Measurements from ENCODE around the gene NAV2. TPM values are rescaled to one million over a fixed set of nuclear protein-coding genes. Genes with fewer than 3 reads are reported as not detected.

Gene NAV2
- total and polyA plus RNA-seq, 2 experiments from 2014 or later: 26.0 to 45.0 TPM

DNA sequence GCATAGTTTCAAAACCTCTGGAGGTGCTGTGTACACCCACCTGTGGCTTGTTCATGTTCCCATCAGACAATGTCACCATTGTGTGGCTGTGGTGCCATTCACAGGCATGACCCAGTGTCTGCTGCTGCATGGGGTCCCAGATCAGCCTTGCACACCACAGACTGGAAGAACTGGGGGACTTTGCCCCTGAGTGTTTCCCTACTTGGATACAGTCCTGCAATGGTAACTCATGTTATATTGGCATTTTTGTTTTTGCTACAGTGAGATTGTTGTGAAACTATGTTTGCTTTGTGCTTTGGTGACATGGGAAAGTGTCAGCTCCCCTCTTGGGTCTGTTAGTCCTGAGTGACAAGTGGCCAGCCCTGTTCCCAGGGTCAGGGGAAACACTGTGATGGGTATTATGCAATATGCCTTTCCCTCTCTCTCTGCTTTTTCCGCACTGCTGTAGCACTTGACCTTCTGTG lies 108.8 kb downstream of the NAV2 start (continued):
- no peak for TF ChIP-seq ZNF462 (CRISPR knock-in tag; IDR thresholded peaks at IDR 0.05)

DNA sequence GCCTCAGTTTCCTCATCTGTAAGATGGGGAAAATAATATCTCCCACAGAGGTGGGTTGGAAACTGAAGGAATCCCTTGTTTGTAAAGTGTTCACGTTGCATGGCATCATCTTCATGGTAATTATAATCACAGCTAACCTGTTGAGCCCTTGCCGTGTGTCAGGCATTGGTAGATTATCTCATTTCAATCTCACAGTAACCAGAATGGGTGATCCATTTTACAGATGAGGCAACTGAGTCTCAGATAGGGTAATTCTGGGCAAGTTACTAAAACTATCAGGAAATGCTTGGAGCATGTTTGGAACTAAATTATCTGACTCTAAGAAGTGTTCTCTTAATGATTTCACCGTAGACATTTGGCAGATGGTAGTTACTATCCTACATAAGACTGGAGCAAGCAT lies 109.4 kb downstream of the NAV2 start:
- Mint-ChIP-seq H3K4me3 (no peak overlapping the region), H3K9me3 (no peaks in the 10 kb centered on the region; the same call in 2 of the 3 replicates), H3K36me3 (ENCODE audit: low read depth) (peaks cover 26% of the 10 kb centered on the region), H3K4me1 (peaks cover 69% of the 10 kb centered on the region), H3K27ac (peak overlapping the region; percentile 25; the same call in 1 of the 2 replicates), H3K27me3 (ENCODE audit: insufficient read depth, low read depth, poor library complexity) (peaks cover 11% of the 10 kb centered on the region)
- Histone ChIP-seq H3F3A (replicated peaks; ENCODE audit: low read depth) (peaks cover 7% of the 10 kb centered on the region), H3K4me2 (no peak overlapping the region), H3K27me3 (ENCODE audit: insufficient read depth) (no peaks in the 10 kb centered on the region), H3K9me2 (ENCODE audit: insufficient read depth) (no peaks in the 10 kb centered on the region), H3K36me3 (ENCODE audit: insufficient read depth) (no peaks in the 10 kb centered on the region), H3K27ac (ENCODE audit: low read depth) (no peak overlapping the region), H4K20me1 (replicated peaks; ENCODE audit: insufficient read depth) (no peaks in the 10 kb centered on the region), H3K4me3 (no peak overlapping the region), H3K4me1 (ENCODE audit: insufficient read depth) (peaks cover 42% of the 10 kb centered on the region), H3K79me2 (replicated peaks; ENCODE audit: insufficient read depth) (peaks cover 74% of the 10 kb centered on the region), H2AFZ (no peak overlapping the region)
- DNase-seq (ENCODE audit: low spot score) (no peak), ATAC-seq (no peak)
- TF ChIP-seq ETS1 (IDR thresholded peaks at IDR 0.05) (no peak), JUNB (IDR thresholded peaks at IDR 0.05; ENCODE audit: unreplicated experiment) (no peak), POLR2AphosphoS5 (IDR thresholded peaks at IDR 0.05; ENCODE audit: low read depth) (no peak), NANOG (IDR thresholded peaks at IDR 0.05; ENCODE audit: borderline replicate concordance) (no peak), ZNF462 (CRISPR knock-in tag; IDR thresholded peaks at IDR 0.05) (no peak), EZH2 (IDR thresholded peaks at IDR 0.05; ENCODE audit: low read depth, unreplicated experiment) (no peak), ZNF331 (CRISPR knock-in tag; IDR thresholded peaks at IDR 0.05; ENCODE audit: low read depth) (no peak)

All from GM23338 (cell line).